ENCODE results near the gene NGFR. TPM values are rescaled to one million over a fixed set of nuclear protein-coding genes. Genes with fewer than 3 reads are reported as not detected.

NGFR gene
- total RNA-seq, 4 donors from 2014 or later = 1.8 to 47.9 (median 9.9) TPM

DNA sequence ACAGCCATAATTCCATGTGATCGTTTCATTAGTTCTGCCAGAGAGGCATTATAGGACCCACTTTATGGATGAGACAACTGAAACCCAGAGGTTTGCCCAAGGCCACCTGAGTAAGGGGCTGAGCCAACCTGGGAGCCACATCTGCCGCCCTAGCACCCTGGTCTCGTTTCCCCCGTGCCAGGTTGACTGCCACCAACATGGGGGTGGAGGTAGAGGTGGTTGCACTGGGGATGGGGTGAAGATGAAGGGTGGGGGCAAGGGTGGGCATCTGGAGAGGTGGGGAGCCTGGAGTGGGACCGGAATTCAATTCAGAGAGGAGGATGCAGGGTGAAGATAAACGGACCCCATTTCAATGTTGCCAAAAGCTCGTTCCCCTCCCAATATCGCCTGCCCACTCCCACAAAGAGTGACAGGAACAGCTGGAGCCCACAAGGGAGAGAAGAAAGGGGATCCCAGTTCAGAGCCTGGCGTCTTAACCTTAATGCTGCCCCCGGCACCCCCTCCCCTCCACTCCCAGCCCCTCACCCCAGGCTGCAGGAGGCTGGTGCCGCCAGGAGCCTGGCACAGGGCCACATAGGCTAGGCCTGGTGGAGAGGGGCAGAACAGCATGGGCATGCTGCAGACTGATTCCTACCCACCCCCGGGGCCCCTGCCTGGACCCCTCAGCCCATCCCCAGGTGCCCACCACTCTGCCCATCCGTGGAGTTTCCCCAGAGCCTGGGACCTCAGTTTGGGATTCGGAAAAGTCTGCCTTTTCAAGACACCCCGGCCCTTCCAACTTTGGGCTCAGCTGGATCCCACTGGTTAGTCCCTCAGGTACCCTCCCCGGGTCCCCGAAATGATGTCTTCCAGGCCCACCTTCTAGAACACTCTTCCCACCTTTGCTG lies 29.6 kb downstream of the NGFR start:
- no peaks in the 10 kb centered on the region for H3K27me3 ChIP-seq
- no peak overlapping the region for H3K27ac ChIP-seq
- H3K4me3 ChIP-seq = no peak overlapping the region
- no peaks in the 10 kb centered on the region for H3K9me3 ChIP-seq
- H3K36me3 ChIP-seq = no peaks in the 10 kb centered on the region
- DNase-seq = peak in 1 of 2 donors; percentile 14
- H3K4me1 ChIP-seq = peaks cover 0 to 5% of the 10 kb centered on the region in 2 donors
- TF ChIP-seq, protein P1, sequence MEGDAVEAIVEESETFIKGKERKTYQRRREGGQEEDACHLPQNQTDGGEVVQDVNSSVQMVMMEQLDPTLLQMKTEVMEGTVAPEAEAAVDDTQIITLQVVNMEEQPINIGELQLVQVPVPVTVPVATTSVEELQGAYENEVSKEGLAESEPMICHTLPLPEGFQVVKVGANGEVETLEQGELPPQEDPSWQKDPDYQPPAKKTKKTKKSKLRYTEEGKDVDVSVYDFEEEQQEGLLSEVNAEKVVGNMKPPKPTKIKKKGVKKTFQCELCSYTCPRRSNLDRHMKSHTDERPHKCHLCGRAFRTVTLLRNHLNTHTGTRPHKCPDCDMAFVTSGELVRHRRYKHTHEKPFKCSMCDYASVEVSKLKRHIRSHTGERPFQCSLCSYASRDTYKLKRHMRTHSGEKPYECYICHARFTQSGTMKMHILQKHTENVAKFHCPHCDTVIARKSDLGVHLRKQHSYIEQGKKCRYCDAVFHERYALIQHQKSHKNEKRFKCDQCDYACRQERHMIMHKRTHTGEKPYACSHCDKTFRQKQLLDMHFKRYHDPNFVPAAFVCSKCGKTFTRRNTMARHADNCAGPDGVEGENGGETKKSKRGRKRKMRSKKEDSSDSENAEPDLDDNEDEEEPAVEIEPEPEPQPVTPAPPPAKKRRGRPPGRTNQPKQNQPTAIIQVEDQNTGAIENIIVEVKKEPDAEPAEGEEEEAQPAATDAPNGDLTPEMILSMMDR (IDR thresholded peaks at IDR 0.05) = no peak
- TF ChIP-seq POLR2A (IDR thresholded peaks at IDR 0.05) = no peak
- intact Hi-C loops (cut with DNase I; ENCODE audit: low total_unique reads) = no loop called here

DNA sequence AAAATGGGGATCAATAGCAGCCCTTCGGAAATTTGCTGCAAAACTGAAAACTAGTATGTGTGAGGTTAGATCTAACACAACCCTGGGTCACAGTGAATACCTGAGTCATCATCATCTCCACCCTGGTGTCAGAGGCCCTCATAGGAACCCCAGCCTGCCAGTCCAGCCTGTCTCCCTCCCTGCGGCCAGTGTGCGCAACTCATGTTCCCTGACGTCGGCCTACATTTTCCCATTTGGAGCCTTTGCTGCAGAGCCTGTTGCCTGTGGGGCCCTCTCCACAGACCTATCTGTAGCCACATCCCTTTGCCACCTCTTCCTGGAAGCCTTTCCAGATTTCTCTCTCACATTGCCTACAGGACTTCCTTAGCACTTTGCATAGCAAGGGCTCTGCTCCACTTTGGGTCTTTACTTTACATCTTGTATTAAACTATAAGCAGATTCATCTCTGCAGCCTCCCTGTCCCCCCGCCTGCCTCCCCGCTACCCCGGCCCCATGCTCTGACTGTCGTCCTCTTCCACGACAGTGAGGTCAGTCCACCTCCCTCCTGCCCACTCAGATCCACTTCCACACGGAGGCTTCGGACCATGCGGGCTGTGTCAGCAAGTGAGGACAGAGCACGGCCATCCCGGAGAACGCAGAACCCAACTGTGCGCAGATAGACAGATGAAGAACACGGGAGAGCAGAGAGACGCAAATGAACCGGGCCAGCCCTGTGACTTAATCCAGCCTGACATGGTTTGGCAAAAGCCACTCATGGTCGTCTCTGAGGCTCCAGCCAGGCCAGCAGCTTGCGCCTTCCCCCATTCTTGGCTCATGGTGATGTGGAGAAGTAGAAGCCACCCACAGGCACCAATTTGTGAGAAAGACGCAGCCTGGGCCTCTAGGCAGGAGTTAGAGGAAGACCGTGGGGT lies 31.0 kb downstream of the NGFR start:
- Histone ChIP-seq H3K4me1 (no peaks in the 10 kb centered on the region), H3K4me3 (no peak overlapping the region), H3K27me3 (no peaks in the 10 kb centered on the region), H3K9me3 (no peaks in the 10 kb centered on the region), H3K27ac (no peak overlapping the region), H3K36me3 (no peaks in the 10 kb centered on the region)
- intact Hi-C loops (cut with DNase I; ENCODE audit: low total_unique reads) = no loop called here
- TF ChIP-seq, protein P1 (IDR thresholded peaks at IDR 0.05) = no peak
- no peak for TF ChIP-seq POLR2A (IDR thresholded peaks at IDR 0.05)
- peak in 1 of 2 donors; percentile 61 for DNase-seq

GRCh38 chr17:49527927-49528651 lies 33.0 kb downstream of the NGFR start:
- no peak for TF ChIP-seq POLR2A (IDR thresholded peaks at IDR 0.05)
- TF ChIP-seq, protein P1 (IDR thresholded peaks at IDR 0.05) = no peak

DNA sequence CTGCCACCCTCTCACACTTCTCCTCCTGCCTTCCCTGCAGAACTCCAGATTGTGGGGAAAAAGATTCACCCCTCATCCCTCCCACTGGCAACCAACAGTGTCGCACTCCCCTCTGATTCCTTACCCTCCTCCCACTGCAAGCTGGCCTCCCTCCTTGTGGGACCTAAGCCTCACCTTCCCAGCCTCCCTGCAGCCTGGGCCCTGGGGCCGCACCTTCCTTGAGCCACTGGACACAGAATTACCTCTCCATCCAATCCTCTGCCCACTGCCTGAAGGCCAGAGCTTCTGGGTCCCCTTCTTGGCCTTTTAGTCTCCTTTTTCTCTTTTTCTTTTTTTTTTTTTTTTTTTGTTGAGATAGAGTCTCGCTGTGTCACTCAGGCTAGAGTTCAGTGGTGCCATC lies 33.9 kb downstream of the NGFR start:
- H3K9me3 ChIP-seq = no peaks in the 10 kb centered on the region
- no peaks in the 10 kb centered on the region for H3K4me1 ChIP-seq
- no peak overlapping the region for H3K4me3 ChIP-seq
- TF ChIP-seq POLR2A (IDR thresholded peaks at IDR 0.05) = no peak
- TF ChIP-seq, protein P1 (IDR thresholded peaks at IDR 0.05) = no peak
- intact Hi-C loops (cut with DNase I; ENCODE audit: low total_unique reads) = no loop called here
- no peaks in the 10 kb centered on the region for H3K36me3 ChIP-seq
- no peaks in the 10 kb centered on the region for H3K27me3 ChIP-seq
- H3K27ac ChIP-seq = no peak overlapping the region
- peak in 1 of 2 donors; percentile 7 for DNase-seq

More at GRCh38 chr17:49527927-49528651, 33.0 kb downstream of the NGFR start:
- Histone ChIP-seq H3K9me3 (no peaks in the 10 kb centered on the region), H3K36me3 (no peaks in the 10 kb centered on the region), H3K27ac (no peak overlapping the region), H3K4me1 (no peaks in the 10 kb centered on the region), H3K4me3 (no peak overlapping the region), H3K27me3 (no peaks in the 10 kb centered on the region)
- intact Hi-C loops (cut with DNase I; ENCODE audit: low total_unique reads) = no loop called here
- DNase-seq = no peak
